ENCODE measurements around the gene OSBPL8.

OSBPL8 gene

GRCh38 chr12:76402259-76402658, 157.3 kb downstream of the OSBPL8 start:
- TF ChIP-seq CTCF (IDR thresholded peaks at IDR 0.05; ENCODE audit: borderline replicate concordance, control extremely low read depth, extremely low read depth, insufficient read depth, missing control alignments) = no peak
- no peak for DNase-seq (ENCODE audit: low spot score)
- in situ Hi-C loops (cut with MboI; ENCODE audit: low sequenced_read_pairs, unreplicated experiment) = no loop called here

- in situ Hi-C loops (cut with MboI; ENCODE audit: low sequenced_read_pairs, unreplicated experiment) = no loop called here
- no peak for TF ChIP-seq CTCF (IDR thresholded peaks at IDR 0.05; ENCODE audit: borderline replicate concordance, control extremely low read depth, extremely low read depth, insufficient read depth, missing control alignments)
- DNase-seq (ENCODE audit: low spot score) = no peak
These were observed 159.4 kb downstream of the OSBPL8 start for GRCh38 chr12:76400136-76400535.

- TF ChIP-seq CTCF (IDR thresholded peaks at IDR 0.05; ENCODE audit: borderline replicate concordance, control extremely low read depth, extremely low read depth, insufficient read depth, missing control alignments) = no peak
- DNase-seq (ENCODE audit: low spot score) = no peak
- in situ Hi-C loops (cut with MboI; ENCODE audit: low sequenced_read_pairs, unreplicated experiment) = no loop called here
These were observed 160.5 kb downstream of the OSBPL8 start for GRCh38 chr12:76399040-76399439.

GRCh38 chr12:76398106-76398505, 161.5 kb downstream of the OSBPL8 start:
- DNase-seq (ENCODE audit: low spot score) = no peak
- in situ Hi-C loops (cut with MboI; ENCODE audit: low sequenced_read_pairs, unreplicated experiment) = no loop called here
- TF ChIP-seq CTCF (IDR thresholded peaks at IDR 0.05; ENCODE audit: borderline replicate concordance, control extremely low read depth, extremely low read depth, insufficient read depth, missing control alignments) = no peak

- in situ Hi-C loops (cut with MboI; ENCODE audit: low sequenced_read_pairs, unreplicated experiment) = no loop called here
- no peak for DNase-seq (ENCODE audit: low spot score)
- TF ChIP-seq CTCF (IDR thresholded peaks at IDR 0.05; ENCODE audit: borderline replicate concordance, control extremely low read depth, extremely low read depth, insufficient read depth, missing control alignments) = no peak
These were observed 168.1 kb downstream of the OSBPL8 start for GRCh38 chr12:76391461-76391860.

- TF ChIP-seq CTCF (IDR thresholded peaks at IDR 0.05; ENCODE audit: borderline replicate concordance, control extremely low read depth, extremely low read depth, insufficient read depth, missing control alignments) = no peak
- no peak for DNase-seq (ENCODE audit: low spot score)
- in situ Hi-C loops (cut with MboI; ENCODE audit: low sequenced_read_pairs, unreplicated experiment) = no loop called here
These were observed 172.0 kb downstream of the OSBPL8 start for GRCh38 chr12:76387614-76388013.

GRCh38 chr12:76384560-76384959, 175.0 kb downstream of the OSBPL8 start:
- in situ Hi-C loops (cut with MboI; ENCODE audit: low sequenced_read_pairs, unreplicated experiment) = no loop called here
- TF ChIP-seq CTCF (IDR thresholded peaks at IDR 0.05; ENCODE audit: borderline replicate concordance, control extremely low read depth, extremely low read depth, insufficient read depth, missing control alignments) = no peak
- no peak for DNase-seq (ENCODE audit: low spot score)
